PC-9 (cell line): ENCODE results near the gene ACP6.

Experiments
- CTCF ChIP-seq: fragments of 200-600 bp; sonication (generic); conservative IDR thresholded peaks from 2 replicates; pipeline ENCODE4 v1.6.1; 2017; ENCODE audit warnings: mixed run types, antibody characterized with exemption, mild to moderate bottlenecking, moderate library complexity
- EZH2 ChIP-seq: fragments of 200-600 bp; sonication (generic); IDR thresholded peaks from 2 replicates; pipeline ENCODE4 v1.8.0; 2017; ENCODE audit warnings: antibody characterized with exemption, low read depth

GRCh38 chr1:147665521-147665920 is 4.8 kb downstream of the ACP6 start:
- TF ChIP-seq CTCF (peak; percentile 55), EZH2 (no peak)
